Right lobe of liver (tissue), 6 donors: ENCODE results near the gene ZNF740. TPM values are rescaled to one million over a fixed set of nuclear protein-coding genes. Genes with fewer than 3 reads are reported as not detected.
A peak's percentile ranks its signal among the peaks of the same experiment; 100 is the strongest.

ENCODE experiments used
- ATAC-seq, 4 donors: fragments of 200-7000 bp; cut with Tn5 transposase; one replicate each; pipeline ENCODE4 v1.9.1; 2020; ENCODE audit warnings: mild to moderate bottlenecking in 4 of 4, moderate library complexity in 4 of 4
- DNase-seq, 3 donors: peaks; one replicate each; pipeline ENCODE4 v3.0.0-alpha.2; 2020
- H3K27ac ChIP-seq, 3 donors: fragments of 200-600 bp; one replicate each; pipeline ENCODE4 v1.8.0; 2022
- H3K27me3 ChIP-seq, 2 donors: fragments of 200-600 bp; one replicate each; pipeline ENCODE4 v1.8.0; 2022
- H3K36me3 ChIP-seq, 4 donors: fragments of 200-600 bp; sonication (generic) in 1 of 4; one replicate each; pipeline versions ENCODE4 v1.5.1 to v1.8.0; 2017 to 2022; ENCODE audit warnings: control low read depth in 1 of 4
- H3K4me1 ChIP-seq, 4 donors: fragments of 200-600 bp; sonication (generic) in 1 of 4; one replicate each; pipeline versions ENCODE4 v1.5.1 to v1.8.0; 2017 to 2022; ENCODE audit warnings: control low read depth in 1 of 4
- H3K4me3 ChIP-seq, 3 donors: fragments of 200-600 bp; one replicate each; pipeline ENCODE4 v1.8.0; 2022
- H3K9me3 ChIP-seq, 4 donors: fragments of 200-600 bp; sonication (generic) in 1 of 4; one replicate each; pipeline versions ENCODE4 v1.5.1 to v1.8.0; 2017 to 2022; ENCODE audit warnings: control low read depth in 1 of 4
- POLR2A ChIP-seq: fragments of 450-650 bp; IDR thresholded peaks from one replicate; pipeline ENCODE4 v1.6.1; 2017; ENCODE audit warnings: antibody characterized with exemption, mild to moderate bottlenecking
- WGBS: methylation state at CpG from one replicate; pipeline ENCODE4 v1.1.6; 2018; ENCODE audit warnings: low coverage, low lambda C conversion rate; ENCODE audit not compliant: insufficient coverage; ENCODE audit errors: missing lambda C conversion rate; 5-methylcytosine and 5-hydroxymethylcytosine counted together
- intact Hi-C, 2 donors: fragments of 100-400 bp; cut with DNase I; formaldehyde crosslinking; loops; one replicate each; pipeline versions ENCODE4 v1.11.2 to v1.14.1; 2022
- total RNA-seq, 6 experiments: library from RNA; depleted of rRNA in 2 of 6; stranded (reverse); fragments of >200 nt in 2 of 6; fragmentation: NEBNext Ultra II Directional in 3 of 6; extraction: Animal tissue kit (Norgen Biotek cat#: 25700) in 3 of 6; gene quantifications; one replicate each; pipeline versions ENCODE4 v1.1.0 to v1.2.4, GENCODE V29; 2016 to 2023
- TF ChIP-seq, protein P1 (sequence below), 4 donors: fragments of 200-600 bp in 3 of 4; fragments of 450-650 bp in 1 of 4; IDR thresholded peaks; one replicate each; pipeline versions ENCODE4 v1.5.1 to v1.8.0; 2016 to 2022; ENCODE audit warnings: antibody characterized with exemption in 4 of 4, mild to moderate bottlenecking in 2 of 4
- donor health status: DM: no; HTN: yes; CAD: no.
- donor health status: DM: no; HTN: no; CAD: no.
- donor health status: DM: no; HTN: no; CAD: no.
- donor health status: DM: no; HTN: yes; CAD: no.
- donor health status: DM: no; HTN: yes; CAD: no.

Gene ZNF740
- total RNA-seq, 6 experiments from 2014 or later: 5.5 to 24.4 (median 19.2) TPM

DNA sequence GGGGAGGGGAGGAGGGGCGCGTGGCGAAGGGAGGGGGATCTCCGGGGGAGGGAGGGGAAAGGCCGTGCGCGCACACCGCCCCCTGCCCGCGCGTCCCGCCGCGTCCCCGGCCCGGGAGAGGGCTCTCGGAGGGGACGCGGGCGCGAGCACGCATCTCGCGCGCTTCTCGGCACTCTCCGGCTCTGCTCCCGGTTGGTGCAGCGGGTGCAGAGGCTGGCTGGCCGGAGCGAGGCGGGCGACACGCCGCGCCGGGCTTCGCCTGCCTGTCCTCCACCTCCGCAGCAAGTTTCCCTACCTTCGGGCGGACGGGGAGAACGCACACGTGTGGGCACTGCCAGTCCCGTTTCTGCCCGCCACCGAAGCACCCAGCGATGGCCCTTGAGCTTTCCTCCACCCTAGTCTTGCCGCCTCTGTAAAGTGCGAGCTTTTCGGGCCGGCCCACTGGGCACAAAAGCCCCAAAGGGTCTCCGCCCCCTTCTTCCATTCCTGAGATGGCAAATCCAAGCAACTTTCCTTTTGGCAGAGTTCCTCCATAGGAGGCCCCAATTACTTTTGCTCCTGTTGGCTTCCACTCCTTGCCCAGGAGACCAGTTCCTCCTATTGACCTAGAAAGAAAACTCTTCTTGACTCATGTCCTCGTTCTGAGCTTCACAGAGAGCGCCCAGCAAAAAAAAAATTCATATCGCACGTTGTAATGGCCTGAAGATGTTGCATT lies 566 bp downstream of the ZNF740 start:
- WGBS: 6% methylated on average over 12 of the region's 57 CpGs
- H3K27ac ChIP-seq: peak overlapping the region; percentile 83 to 89 (median 87)
- ATAC-seq (peak; percentile 64 to 80 (median 72)), DNase-seq (peak; percentile 78 to 86 (median 81))
- H3K4me3 ChIP-seq: peak overlapping the region; percentile 71 to 80 (median 76)
- intact Hi-C loops: no loop called here
- H3K27me3 ChIP-seq: no peaks in the 10 kb centered on the region
- peaks cover 0 to 58% (median 28%) of the 10 kb centered on the region in 4 donors for H3K4me1 ChIP-seq
- no peak for TF ChIP-seq POLR2A
- TF ChIP-seq, protein P1, sequence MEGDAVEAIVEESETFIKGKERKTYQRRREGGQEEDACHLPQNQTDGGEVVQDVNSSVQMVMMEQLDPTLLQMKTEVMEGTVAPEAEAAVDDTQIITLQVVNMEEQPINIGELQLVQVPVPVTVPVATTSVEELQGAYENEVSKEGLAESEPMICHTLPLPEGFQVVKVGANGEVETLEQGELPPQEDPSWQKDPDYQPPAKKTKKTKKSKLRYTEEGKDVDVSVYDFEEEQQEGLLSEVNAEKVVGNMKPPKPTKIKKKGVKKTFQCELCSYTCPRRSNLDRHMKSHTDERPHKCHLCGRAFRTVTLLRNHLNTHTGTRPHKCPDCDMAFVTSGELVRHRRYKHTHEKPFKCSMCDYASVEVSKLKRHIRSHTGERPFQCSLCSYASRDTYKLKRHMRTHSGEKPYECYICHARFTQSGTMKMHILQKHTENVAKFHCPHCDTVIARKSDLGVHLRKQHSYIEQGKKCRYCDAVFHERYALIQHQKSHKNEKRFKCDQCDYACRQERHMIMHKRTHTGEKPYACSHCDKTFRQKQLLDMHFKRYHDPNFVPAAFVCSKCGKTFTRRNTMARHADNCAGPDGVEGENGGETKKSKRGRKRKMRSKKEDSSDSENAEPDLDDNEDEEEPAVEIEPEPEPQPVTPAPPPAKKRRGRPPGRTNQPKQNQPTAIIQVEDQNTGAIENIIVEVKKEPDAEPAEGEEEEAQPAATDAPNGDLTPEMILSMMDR (IDR thresholded peaks at IDR 0.05): peak in 2 of 4 donors; percentile 9 to 14
- H3K9me3 ChIP-seq: no peaks in the 10 kb centered on the region
- peaks cover 0 to 32% (median 6%) of the 10 kb centered on the region in 4 donors for H3K36me3 ChIP-seq

DNA sequence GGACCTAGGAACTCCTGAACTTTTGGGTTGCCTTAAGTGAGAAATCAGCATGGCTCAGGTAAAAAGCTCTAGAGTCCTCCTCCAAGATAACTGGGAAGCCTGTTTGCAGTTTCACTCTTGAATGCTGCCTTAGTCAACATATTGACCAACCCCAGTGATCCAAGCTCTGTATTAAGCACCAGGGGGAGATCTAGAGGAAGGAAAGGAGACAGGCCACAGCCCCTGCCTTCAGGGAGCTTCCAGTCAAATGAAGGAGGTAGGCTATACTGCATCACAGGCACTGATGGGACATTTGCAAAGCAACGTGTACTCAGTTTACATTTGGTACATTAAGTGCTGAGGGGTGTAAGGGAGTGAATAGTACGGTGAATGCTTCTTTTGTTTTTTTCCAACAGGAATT lies 1.4 kb downstream of the ZNF740 start:
- no peak for ATAC-seq
- peak in 1 of 3 donors; percentile 19 for DNase-seq
- intact Hi-C loops: no loop called here
- TF ChIP-seq POLR2A: no peak
- TF ChIP-seq, protein P1 (IDR thresholded peaks at IDR 0.05): no peak
- peaks cover 0 to 41% (median 10%) of the 10 kb centered on the region in 4 donors for H3K36me3 ChIP-seq
- no peak overlapping the region for H3K27ac ChIP-seq
- WGBS: 73% methylated on average over 2 of the region's 2 CpGs
- H3K4me1 ChIP-seq: peaks cover 0 to 58% (median 27%) of the 10 kb centered on the region in 4 donors
- no peaks in the 10 kb centered on the region for H3K27me3 ChIP-seq
- H3K9me3 ChIP-seq: no peaks in the 10 kb centered on the region
- peak overlapping the region in 1 of 3 donors; percentile 80 for H3K4me3 ChIP-seq

DNA sequence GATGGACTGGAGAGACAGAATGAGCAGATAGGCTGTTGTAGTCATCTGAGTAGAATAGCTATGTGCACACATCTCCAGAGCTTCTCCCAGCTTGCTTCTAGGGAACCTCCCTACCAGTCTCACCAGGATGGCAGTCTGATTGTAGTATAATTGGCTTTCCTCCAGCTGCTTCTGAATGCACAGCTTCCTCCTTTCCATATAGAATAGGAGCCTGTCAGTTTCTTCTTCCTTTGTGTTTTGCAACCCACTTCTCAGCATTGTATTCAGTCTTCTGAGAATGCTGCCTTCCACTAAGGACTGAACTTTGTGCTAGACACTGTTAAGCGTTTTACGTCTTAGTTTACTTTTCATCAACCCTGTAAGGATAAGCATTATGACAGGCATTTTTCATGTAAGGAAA lies 2.4 kb downstream of the ZNF740 start:
- Histone ChIP-seq H3K36me3 (peaks cover 0 to 51% (median 14%) of the 10 kb centered on the region in 4 donors), H3K4me1 (peaks cover 0 to 55% (median 27%) of the 10 kb centered on the region in 4 donors), H3K4me3 (no peak overlapping the region), H3K27ac (no peak overlapping the region), H3K9me3 (no peaks in the 10 kb centered on the region), H3K27me3 (no peaks in the 10 kb centered on the region)
- no peak for ATAC-seq
- WGBS: 18% methylated on average over 2 of the region's 2 CpGs
- TF ChIP-seq, protein P1 (IDR thresholded peaks at IDR 0.05): no peak
- TF ChIP-seq POLR2A: no peak
- intact Hi-C loops: no loop called here
- DNase-seq: peak in 1 of 3 donors; percentile 23

DNA sequence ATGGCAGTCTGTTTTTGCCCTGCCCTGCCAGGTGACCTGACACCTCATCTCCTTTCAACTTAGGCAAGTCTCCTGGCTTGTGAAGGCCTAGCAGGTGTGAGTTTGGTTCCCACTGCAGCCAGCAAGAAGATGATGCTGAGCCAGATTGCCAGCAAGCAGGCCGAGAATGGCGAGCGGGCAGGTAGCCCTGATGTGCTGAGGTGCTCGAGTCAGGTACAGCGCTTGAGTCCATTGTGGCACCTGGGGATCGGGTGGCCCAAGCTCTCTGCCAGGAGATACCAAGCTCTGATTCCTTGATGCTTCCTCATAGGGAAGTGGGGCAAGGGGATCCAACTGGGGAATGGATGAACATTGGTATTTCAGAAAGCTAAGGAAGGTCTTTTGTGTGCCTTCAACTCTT lies 4.3 kb downstream of the ZNF740 start:
- DNase-seq (peak in 1 of 3 donors; percentile 28), ATAC-seq (no peak)
- H3K4me1 ChIP-seq: peaks cover 0 to 43% (median 21%) of the 10 kb centered on the region in 4 donors
- H3K36me3 ChIP-seq: peaks cover 0 to 54% (median 14%) of the 10 kb centered on the region in 4 donors
- no peaks in the 10 kb centered on the region for H3K27me3 ChIP-seq
- no peaks in the 10 kb centered on the region for H3K9me3 ChIP-seq
- TF ChIP-seq, protein P1 (IDR thresholded peaks at IDR 0.05): no peak
- no peak for TF ChIP-seq POLR2A
- no peak overlapping the region for H3K27ac ChIP-seq
- WGBS: 81% methylated on average over 3 of the region's 6 CpGs
- intact Hi-C loops: no loop called here
- H3K4me3 ChIP-seq: no peak overlapping the region
